Liver (tissue), 3 donors: ENCODE data around the gene NET1.

Experiments used
- GABPA ChIP-seq, 2 donors: IDR thresholded peaks in 1 of 2; conservative IDR thresholded peaks in 1 of 2; 2 replicates each; pipeline ENCODE4 v1.6.1; 2016; ENCODE audit warnings: antibody characterized with exemption in 2 of 2, mild to moderate bottlenecking in 1 of 2, moderate library complexity in 1 of 2
- TF ChIP-seq, protein P1 (sequence below): fragments of 150-350 bp; IDR thresholded peaks from 2 replicates; pipeline ENCODE4 v1.5.1; 2017; ENCODE audit warnings: improper control_type of control experiment, low read depth, low read length; ENCODE audit not compliant: missing input control
- donor health status: healthy.
- donor health status: healthy.

DNA sequence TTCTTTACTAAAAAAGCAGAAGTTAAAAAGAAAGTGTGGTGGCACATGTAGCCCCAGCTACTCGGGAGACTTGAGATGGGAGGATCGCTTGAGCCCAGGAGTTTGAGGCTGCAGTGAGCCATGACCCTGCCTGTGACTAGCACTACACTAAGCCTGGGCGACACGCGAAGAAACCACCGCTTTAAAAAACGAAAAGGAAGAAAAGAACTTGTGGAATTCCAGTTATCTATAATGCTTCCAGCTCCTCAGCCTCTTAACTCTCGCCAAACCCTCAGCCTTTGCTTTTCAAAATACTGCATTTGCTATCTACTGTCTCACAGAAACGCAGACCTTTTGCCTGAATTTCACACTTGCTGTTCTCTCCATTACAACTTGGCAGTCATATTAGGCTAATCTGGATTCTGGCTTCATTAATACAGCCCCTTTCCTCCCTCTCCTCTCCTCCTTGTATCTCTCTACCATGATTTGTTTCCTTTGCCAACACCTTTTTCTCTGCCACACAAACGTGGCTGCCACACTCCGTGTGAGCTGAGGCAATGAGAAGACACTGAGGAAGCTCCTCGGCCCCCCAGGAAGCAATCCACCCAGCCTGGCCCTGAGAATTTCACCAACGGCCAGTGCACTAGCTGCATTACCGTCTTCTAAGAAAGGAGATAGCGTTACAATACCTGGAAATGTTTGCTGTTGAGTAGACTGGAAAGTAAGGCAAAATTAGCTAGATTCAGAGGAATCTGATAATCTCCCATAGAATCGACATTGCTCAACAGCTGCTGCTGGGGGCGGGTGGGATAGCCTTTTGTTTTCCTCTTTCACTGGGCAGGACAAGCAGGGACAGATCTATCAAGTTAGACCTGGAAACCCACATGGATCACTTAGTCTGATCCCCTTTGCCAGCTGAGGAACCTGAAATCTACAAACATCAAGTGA lies 49.8 kb downstream of the NET1 start:
- no peak for TF ChIP-seq GABPA (IDR thresholded peaks at IDR 0.05 in 1 of 2, conservative IDR thresholded peaks at IDR 0.05 in 1 of 2)
- TF ChIP-seq, protein P1, sequence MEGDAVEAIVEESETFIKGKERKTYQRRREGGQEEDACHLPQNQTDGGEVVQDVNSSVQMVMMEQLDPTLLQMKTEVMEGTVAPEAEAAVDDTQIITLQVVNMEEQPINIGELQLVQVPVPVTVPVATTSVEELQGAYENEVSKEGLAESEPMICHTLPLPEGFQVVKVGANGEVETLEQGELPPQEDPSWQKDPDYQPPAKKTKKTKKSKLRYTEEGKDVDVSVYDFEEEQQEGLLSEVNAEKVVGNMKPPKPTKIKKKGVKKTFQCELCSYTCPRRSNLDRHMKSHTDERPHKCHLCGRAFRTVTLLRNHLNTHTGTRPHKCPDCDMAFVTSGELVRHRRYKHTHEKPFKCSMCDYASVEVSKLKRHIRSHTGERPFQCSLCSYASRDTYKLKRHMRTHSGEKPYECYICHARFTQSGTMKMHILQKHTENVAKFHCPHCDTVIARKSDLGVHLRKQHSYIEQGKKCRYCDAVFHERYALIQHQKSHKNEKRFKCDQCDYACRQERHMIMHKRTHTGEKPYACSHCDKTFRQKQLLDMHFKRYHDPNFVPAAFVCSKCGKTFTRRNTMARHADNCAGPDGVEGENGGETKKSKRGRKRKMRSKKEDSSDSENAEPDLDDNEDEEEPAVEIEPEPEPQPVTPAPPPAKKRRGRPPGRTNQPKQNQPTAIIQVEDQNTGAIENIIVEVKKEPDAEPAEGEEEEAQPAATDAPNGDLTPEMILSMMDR: no peak
